PFSK-1 (cell line): ENCODE data around the gene FAM228B.

Experiments used
- FOXP2 ChIP-seq: optimal IDR thresholded peaks from 2 replicates; pipeline ENCODE3; 2011; ENCODE audit warnings: borderline replicate concordance, control low read depth, inconsistent platforms; ENCODE audit not compliant: insufficient read depth; ENCODE audit errors: extremely low read length, extremely low read depth
- POLR2AphosphoS5 ChIP-seq: IDR thresholded peaks from 2 replicates; pipeline ENCODE4 v1.6.1; 2012; ENCODE audit warnings: low read depth, mild to moderate bottlenecking, control low read depth, low read length, moderate library complexity
- REST ChIP-seq, 2 experiments: IDR thresholded peaks; 2 replicates each; pipeline versions ENCODE4 v1.6.1 to v1.8.0; 2011 to 2012; ENCODE audit warnings: low read depth in 2 of 2, low read length in 2 of 2, control low read depth in 1 of 2, inconsistent platforms in 1 of 2, mild to moderate bottlenecking in 1 of 2, moderate library complexity in 1 of 2; ENCODE audit not compliant: insufficient read depth in 1 of 2
- SIN3A ChIP-seq: IDR thresholded peaks from 2 replicates; pipeline ENCODE4 v1.6.1; 2012; ENCODE audit warnings: mild to moderate bottlenecking, low read length, moderate library complexity, borderline replicate concordance; ENCODE audit not compliant: insufficient read depth
- TAF1 ChIP-seq: IDR thresholded peaks from 2 replicates; pipeline ENCODE4 v1.6.1; 2012; ENCODE audit warnings: low read length, control low read depth, borderline replicate concordance; ENCODE audit not compliant: insufficient read depth

Gene FAM228B

GRCh38 chr2:24164416-24164973 is 41.2 kb downstream of the FAM228B start:
- no peak for TF ChIP-seq SIN3A
- no peak for TF ChIP-seq REST (IDR thresholded peaks at IDR 0.05; ENCODE audit: insufficient read depth in 1 of 2, low read depth in 2 of 2, low read length in 2 of 2)
- TF ChIP-seq POLR2AphosphoS5: no peak
- no peak for TF ChIP-seq FOXP2
- no peak for TF ChIP-seq TAF1

DNA sequence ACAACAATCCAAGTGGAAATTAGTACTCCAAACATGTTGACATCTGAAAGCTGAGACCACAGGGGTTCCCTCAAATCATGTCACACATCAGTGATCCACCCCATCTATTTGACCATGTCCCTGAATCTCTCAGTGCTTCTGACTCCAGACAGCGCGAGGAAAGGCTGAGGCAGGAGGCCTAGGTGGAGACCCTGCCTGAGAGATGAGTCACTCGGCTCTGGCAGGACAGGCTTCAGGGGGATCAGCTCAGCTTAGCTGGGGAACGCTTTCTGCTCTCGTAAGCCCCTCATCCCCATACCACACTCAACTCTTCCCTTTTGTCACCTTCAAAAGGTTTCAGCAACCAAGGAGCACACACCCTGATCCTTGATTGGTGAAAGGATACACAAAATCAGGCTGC is 45.8 kb downstream of the FAM228B start:
- TF ChIP-seq SIN3A (no peak), FOXP2 (no peak), REST (IDR thresholded peaks at IDR 0.05; ENCODE audit: insufficient read depth in 1 of 2, low read depth in 2 of 2, low read length in 2 of 2) (no peak), POLR2AphosphoS5 (no peak), TAF1 (no peak)

DNA sequence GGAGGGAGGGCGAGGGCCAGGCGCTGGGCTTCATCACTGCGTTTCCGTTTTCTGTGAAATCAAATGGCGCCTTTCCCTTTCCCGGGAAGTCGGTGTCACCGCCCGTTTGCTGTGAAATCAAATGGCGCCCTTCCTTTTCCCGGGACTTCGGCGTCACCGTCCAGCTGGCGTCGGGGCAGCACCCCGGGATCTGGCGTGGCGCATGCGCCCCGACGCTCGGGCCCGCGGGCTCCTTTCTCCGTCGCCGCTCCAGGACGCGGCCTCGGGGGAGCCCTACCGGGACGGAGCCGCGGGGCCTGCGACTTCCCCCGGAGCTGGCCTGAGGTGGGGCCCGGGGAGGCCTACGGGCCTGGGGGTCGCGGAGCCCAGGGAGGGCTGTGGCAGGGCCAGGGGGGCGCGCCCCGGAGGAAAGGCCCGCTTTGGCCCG is 51.6 kb downstream of the FAM228B start, which contains the start of gene FAM228A:
Gene FAM228A, plus strand, starts transcription at position 203 of the 427 bp plus-strand sequence. CDS start 428 bp downstream, outside the sequence.
- no peak for TF ChIP-seq FOXP2
- TF ChIP-seq REST (IDR thresholded peaks at IDR 0.05; ENCODE audit: insufficient read depth in 1 of 2, low read depth in 2 of 2, low read length in 2 of 2): no peak
- no peak for TF ChIP-seq TAF1
- no peak for TF ChIP-seq SIN3A
- no peak for TF ChIP-seq POLR2AphosphoS5

DNA sequence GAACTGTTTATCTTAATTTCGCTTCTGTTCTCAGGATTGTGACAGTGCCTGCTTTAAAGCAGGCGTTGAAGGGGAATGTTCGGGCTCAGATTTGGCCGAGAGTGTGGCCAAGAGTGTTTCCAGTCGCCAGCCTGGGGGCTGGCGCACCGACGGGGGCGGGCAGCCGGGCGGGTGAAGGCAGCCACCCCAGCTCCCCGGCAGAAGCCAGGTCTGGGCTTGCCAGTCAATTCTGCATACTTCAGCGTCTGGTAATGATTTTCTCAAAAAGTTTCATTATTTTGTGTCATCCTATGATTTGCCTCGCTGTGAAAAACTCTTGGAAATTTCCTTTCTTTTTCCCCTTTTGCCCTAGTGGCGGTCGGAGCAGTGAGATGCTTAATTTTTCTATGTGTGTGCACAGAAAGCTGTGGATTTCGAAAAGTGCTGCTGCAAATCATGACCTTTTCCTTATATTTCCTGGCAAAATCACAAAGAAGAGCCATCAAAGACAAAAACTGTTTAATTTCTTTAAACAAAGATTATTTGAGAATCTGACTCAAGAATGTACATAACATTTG is 52.4 kb downstream of the FAM228B start:
- TF ChIP-seq POLR2AphosphoS5 (no peak), FOXP2 (no peak), REST (IDR thresholded peaks at IDR 0.05; ENCODE audit: insufficient read depth in 1 of 2, low read depth in 2 of 2, low read length in 2 of 2) (no peak), SIN3A (no peak), TAF1 (no peak)

GRCh38 chr2:24176326-24176725 is 53.1 kb downstream of the FAM228B start:
- TF ChIP-seq REST (IDR thresholded peaks at IDR 0.05; ENCODE audit: insufficient read depth in 1 of 2, low read depth in 2 of 2, low read length in 2 of 2): no peak
- TF ChIP-seq POLR2AphosphoS5: no peak
- no peak for TF ChIP-seq TAF1
- TF ChIP-seq FOXP2: no peak
- TF ChIP-seq SIN3A: no peak
